Ureter (tissue), 1 donor: Measurements from ENCODE around the gene TCF3. TPM values are rescaled to one million over a fixed set of nuclear protein-coding genes. Genes with fewer than 3 reads are reported as not detected.
"Not testable (repeated sequence)": the region's sequence is repeated elsewhere in the genome, so short reads cannot be mapped to it uniquely, and the experiment has no call there.

Experiments
- DNase-seq: peaks from one replicate; pipeline ENCODE4 v3.0.0-alpha.2; 2020; ENCODE audit warnings: low spot score
- total RNA-seq: library from RNA; stranded (reverse); gene quantifications from one replicate; pipeline ENCODE4 v1.2.4, GENCODE V29; 2023
- donor health status: DM: yes; HTN: yes; CAD: no.

Gene TCF3
- total RNA-seq, 1 donor from 2014 or later, result 56.2 TPM

GRCh38 chr19:1651568-1652291, 685 bp downstream of the TCF3 start:
- no peak for DNase-seq

GRCh38 chr19:1650650-1651567, 1.5 kb downstream of the TCF3 start:
- no peak for DNase-seq

- no peak for DNase-seq
These were observed 2.4 kb downstream of the TCF3 start for GRCh38 chr19:1649706-1650649.

GRCh38 chr19:1648920-1649541, 3.4 kb downstream of the TCF3 start:
- DNase-seq, result no peak

- no peak for DNase-seq
These were observed 4.0 kb downstream of the TCF3 start for GRCh38 chr19:1648459-1648849.

- no peak for DNase-seq
These were observed 4.6 kb downstream of the TCF3 start for GRCh38 chr19:1647501-1648458.

GRCh38 chr19:1646659-1647453, 5.6 kb downstream of the TCF3 start:
- no peak for DNase-seq

- DNase-seq, result no peak
These were observed 6.3 kb downstream of the TCF3 start for GRCh38 chr19:1646149-1646548.

GRCh38 chr19:1645299-1645698, 7.1 kb downstream of the TCF3 start:
- DNase-seq, result no peak

- no peak for DNase-seq
These were observed 8.3 kb downstream of the TCF3 start for GRCh38 chr19:1644070-1644469.

- DNase-seq, result not testable (repeated sequence)
These were observed 11.4 kb downstream of the TCF3 start for GRCh38 chr19:1640893-1641448.

- DNase-seq, result no peak
These were observed 15.8 kb downstream of the TCF3 start for GRCh38 chr19:1636325-1637236.

GRCh38 chr19:1634938-1635243, 17.5 kb downstream of the TCF3 start:
- DNase-seq, result no peak

GRCh38 chr19:1634242-1634937, 18.0 kb downstream of the TCF3 start:
- no peak for DNase-seq

GRCh38 chr19:1633269-1633826, 19.1 kb downstream of the TCF3 start:
- no peak for DNase-seq

GRCh38 chr19:1632462-1633268, 19.8 kb downstream of the TCF3 start:
- no peak for DNase-seq
